ENCODE results near the gene ISLR. TPM values are rescaled to one million over a fixed set of nuclear protein-coding genes. Genes with fewer than 3 reads are reported as not detected.

ISLR gene
- total and polyA plus RNA-seq, 2 of the 8 experiments (the other 6 are each of a cell fraction or from before 2014, with no cell fraction given) = 0.29 to 0.35 TPM

DNA sequence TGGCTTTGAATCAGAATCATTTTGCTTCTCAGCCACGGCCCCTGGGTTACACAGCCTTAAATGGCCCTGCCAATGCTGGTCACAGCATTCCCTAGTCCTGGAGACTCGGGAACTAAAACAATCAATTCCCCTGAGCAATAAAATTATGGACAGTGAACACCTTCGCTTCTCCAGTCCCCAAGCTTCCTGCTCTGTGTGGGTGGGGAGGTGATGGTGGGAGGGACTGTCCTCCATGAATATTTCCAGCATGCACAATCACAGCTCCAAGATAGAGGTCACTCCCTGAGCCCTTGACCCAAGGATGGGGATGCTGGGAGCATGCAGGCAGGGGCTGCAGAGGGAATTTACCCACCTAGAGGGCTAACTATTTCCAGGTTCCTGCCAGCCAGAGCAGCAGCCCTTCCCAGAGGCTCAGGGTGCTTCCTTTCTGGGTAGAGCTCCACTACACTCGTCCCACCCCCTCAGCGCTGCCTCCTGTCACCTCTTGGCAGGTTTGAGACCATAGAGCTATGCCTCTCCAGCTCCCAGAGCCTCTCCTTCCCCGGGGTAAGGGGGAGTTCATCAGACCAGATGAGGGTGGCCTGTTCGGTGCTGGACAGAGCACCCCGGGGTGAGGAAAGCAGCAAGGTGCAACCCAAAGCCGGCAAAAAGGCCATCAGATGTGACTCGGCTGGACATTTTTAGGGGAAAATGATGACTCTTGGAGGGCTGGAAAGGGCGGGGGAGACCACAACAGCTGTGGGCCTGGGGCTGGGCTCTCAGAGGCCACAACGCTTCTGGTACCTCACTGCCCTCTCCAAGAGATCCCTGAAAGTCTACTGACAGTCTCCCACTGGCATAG is 48.1 kb downstream of the ISLR start (continued):
- TF ChIP-seq SUZ12 (IDR thresholded peaks at IDR 0.05; ENCODE audit: low read length) (0 out of 2 replicates have a peak, but pooled peaks have one; percentile 21), POLR2AphosphoS5 (IDR thresholded peaks at IDR 0.05; ENCODE audit: low read depth, low read length) (no peak)

Data from H1 (cell line).